Subcutaneous adipose tissue (tissue), 4 donors: ENCODE data around the gene PPP1R18. TPM values are rescaled to one million over a fixed set of nuclear protein-coding genes. Genes with fewer than 3 reads are reported as not detected.

Source experiments
- total RNA-seq, 4 donors: library from RNA; depleted of rRNA; stranded (reverse); fragments of >200 nt; gene quantifications; one replicate each; pipeline ENCODE4 v1.1.0, GENCODE V29; 2016
- TF ChIP-seq, protein P1 (sequence below): fragments of 450-650 bp; IDR thresholded peaks from one replicate; pipeline ENCODE4 v1.5.1; 2016; ENCODE audit warnings: low read depth, mild to moderate bottlenecking, control low read depth, antibody characterized with exemption, moderate library complexity

Gene PPP1R18
- total RNA-seq, 4 donors from 2014 or later: 29.2 to 43.9 (median 40.0) TPM

DNA sequence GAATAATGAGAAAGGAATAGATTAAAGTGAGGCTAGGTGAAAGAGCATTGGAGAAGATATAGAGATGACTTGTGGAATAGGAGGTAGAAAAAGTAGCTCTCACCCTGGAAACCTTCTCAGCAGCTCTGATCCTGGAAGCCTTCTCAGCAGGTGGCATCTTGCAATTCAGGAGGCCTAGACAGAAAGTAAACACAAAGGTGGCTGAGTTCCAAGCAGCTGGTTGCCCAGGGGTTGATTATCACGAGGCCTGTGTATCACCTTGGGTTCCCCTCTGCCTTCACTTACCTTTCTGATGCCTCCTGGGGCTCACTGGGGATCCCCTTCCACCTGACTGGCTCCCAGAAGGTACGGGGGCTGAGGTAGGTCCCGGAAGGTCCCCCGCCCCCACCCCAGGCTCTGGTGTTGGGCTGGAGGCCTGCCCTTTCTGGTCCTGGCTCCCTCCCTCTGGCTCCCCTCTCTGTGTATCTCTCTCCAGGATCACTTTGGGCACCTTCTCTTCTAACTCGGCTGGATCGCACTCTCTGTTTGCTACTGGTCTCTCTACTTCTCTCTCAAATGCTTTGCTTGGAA is 20.9 kb upstream of the PPP1R18 start:
- TF ChIP-seq, protein P1, sequence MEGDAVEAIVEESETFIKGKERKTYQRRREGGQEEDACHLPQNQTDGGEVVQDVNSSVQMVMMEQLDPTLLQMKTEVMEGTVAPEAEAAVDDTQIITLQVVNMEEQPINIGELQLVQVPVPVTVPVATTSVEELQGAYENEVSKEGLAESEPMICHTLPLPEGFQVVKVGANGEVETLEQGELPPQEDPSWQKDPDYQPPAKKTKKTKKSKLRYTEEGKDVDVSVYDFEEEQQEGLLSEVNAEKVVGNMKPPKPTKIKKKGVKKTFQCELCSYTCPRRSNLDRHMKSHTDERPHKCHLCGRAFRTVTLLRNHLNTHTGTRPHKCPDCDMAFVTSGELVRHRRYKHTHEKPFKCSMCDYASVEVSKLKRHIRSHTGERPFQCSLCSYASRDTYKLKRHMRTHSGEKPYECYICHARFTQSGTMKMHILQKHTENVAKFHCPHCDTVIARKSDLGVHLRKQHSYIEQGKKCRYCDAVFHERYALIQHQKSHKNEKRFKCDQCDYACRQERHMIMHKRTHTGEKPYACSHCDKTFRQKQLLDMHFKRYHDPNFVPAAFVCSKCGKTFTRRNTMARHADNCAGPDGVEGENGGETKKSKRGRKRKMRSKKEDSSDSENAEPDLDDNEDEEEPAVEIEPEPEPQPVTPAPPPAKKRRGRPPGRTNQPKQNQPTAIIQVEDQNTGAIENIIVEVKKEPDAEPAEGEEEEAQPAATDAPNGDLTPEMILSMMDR: no peak

DNA sequence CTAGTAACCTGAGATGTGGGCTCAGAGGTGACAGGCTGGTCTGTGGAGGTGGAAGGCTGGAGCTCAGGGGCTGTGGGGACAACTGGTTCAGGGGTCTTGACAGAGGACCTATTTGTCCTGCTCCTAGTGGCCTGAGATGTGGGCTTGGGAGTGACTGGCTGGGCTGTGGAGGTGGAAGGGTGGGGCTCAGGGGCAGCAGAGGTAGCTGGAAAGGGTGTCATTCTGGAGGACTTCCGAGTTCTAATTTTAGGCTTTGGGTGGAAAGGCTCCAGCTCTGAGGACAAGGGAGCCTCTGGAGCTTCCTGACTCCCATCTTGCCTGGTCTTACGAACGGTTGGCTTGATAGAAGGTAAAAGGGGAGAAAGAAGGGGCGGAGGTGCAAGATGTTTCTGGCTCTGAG is 19.2 kb upstream of the PPP1R18 start:
- TF ChIP-seq, protein P1: no peak

DNA sequence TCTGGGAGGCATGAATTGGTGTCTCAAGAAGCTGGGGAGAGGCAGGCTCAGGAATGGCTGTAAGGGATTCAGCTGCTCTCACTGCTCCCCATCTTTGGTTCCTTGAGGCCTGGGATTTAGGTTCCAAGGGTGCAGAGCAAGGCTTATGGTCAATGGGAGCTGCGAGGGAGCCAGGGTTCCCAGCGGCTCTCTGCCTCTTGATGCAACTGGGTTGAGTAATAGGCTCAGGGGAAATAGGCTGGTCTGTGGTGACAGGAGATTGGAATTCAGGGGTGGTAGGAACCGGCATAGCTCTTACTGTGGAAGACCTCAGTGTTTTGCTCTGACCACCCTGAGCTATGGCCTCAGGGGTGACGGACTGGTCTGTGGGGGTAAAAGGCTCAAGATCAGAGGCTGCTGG is 17.4 kb upstream of the PPP1R18 start:
- TF ChIP-seq, protein P1: no peak

DNA sequence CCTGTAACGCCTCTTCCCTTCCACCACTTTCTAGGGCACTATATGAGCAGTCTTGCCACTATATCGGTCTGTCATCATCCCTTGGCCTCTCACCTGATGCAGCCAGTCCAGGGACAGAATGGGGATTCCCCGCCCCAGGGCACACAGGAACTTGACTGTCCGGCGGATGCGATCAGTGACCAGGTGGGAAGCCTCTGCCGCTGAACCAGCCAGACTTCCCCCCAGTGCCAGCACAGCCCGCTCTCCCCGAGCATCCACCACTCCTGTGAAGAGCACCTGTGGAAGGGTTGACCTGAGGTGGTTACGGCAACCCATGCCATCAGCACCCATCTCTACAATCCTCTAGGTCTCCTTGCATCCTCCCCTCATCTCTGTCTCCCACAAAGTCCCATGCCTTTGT is 16.6 kb upstream of the PPP1R18 start:
- TF ChIP-seq, protein P1: no peak

DNA sequence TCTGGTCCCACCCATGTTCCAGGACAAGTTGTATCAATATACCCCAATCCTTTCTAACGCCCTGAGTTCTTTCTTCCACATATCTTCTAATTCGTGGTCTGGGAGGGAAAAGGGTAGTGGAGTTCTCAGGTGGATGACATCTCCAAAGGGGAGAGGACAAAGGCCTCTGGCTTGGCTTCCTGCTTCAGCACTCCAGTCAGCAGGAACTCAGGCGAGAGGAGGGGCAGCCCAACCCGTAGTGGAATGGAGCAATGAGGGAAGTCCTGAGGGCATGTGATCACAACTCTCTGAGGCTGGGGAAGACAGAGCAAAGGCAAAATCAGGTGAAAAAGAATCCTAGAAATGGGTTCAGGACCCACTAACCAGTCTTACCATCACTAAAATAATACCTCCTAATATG is 13.9 kb upstream of the PPP1R18 start:
- TF ChIP-seq, protein P1: no peak

DNA sequence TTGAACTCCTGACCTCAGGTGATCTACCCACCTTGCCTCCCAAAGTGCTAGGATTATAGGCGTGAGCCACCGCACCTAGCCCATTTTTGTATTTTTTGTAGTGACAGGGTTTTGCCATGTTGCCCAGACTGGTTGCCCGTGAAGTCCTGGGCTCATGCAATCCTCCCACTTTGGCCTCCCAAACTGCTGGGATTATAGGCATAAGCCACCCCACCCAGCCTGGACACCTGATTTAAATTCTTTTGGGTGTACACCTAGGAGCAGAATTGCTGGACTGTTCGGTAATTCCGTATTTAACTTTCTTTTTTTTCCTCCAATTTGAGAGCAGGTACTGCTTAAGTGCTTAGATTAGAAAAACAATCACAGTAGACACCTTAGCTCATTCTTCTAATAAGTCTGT is 10.0 kb upstream of the PPP1R18 start:
- TF ChIP-seq, protein P1: no peak

DNA sequence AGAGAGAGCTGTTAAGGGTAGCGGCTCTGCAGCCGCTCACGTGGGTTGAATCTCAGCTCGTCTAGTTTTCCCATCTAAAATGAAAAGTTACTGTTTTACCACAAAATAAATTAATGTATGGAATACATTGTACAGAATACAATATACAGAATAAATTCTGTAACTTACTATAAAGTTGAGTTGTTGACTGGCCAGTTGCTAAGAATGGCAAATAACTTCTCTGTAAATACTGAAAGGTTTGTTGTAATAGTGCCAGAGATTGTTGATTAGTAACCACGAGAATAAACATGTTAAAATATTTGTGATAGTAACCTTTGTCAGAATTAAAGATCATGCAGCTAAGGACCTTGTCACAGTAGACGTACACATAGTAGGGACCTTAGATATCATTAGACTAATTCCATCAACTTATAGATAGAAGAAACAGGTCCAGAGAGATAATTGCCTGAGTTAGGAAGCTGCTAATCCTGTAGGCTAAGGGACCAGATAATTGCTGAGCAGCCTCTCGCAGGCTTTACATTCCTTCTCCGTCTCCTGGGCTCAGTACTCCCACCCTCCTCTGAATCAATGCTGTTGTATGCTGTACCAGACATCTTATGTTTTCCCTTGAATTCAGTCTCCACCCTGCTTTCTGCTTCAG is 4.9 kb upstream of the PPP1R18 start:
- TF ChIP-seq, protein P1: no peak
